ENCODE measurements around the gene TCF19. TPM values are rescaled to one million over a fixed set of nuclear protein-coding genes. Genes with fewer than 3 reads are reported as not detected.

Gene TCF19
- total and polyA plus RNA-seq, 10 of the 15 experiments (the other 5 are each of a cell fraction or from before 2014, with no cell fraction given), result 7.7 to 103 (median 53.3) TPM

DNA sequence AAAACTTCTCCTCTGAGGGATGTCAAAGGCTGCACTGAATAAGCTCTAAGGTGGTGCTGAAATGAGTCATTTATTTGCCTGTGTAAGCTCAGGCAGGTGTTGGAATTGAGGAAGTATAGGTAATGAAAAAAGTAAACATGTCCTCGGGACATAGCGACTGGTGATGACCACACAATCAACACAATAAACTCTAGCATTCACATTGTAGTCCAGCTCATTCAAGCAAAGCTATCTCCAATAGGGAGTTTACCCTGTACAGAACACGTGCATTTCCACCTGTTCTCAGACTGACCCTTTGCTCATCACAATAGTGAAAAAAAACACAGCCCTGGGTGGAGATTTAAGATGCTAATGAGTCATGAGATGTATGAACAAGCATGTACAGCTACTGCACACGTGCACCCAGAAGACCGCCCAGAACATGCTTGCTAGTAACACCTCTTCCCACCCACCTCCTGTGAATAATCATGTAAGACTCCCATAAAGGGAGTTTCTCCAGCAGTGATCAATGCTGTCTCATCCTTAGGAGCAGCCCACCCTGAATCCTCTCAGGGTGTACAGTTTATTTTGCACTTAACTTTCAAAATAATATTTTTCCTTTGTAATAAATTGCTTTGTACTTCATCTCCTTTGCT, 45.1 kb downstream of the TCF19 start (continued):
- TF ChIP-seq, protein P1, sequence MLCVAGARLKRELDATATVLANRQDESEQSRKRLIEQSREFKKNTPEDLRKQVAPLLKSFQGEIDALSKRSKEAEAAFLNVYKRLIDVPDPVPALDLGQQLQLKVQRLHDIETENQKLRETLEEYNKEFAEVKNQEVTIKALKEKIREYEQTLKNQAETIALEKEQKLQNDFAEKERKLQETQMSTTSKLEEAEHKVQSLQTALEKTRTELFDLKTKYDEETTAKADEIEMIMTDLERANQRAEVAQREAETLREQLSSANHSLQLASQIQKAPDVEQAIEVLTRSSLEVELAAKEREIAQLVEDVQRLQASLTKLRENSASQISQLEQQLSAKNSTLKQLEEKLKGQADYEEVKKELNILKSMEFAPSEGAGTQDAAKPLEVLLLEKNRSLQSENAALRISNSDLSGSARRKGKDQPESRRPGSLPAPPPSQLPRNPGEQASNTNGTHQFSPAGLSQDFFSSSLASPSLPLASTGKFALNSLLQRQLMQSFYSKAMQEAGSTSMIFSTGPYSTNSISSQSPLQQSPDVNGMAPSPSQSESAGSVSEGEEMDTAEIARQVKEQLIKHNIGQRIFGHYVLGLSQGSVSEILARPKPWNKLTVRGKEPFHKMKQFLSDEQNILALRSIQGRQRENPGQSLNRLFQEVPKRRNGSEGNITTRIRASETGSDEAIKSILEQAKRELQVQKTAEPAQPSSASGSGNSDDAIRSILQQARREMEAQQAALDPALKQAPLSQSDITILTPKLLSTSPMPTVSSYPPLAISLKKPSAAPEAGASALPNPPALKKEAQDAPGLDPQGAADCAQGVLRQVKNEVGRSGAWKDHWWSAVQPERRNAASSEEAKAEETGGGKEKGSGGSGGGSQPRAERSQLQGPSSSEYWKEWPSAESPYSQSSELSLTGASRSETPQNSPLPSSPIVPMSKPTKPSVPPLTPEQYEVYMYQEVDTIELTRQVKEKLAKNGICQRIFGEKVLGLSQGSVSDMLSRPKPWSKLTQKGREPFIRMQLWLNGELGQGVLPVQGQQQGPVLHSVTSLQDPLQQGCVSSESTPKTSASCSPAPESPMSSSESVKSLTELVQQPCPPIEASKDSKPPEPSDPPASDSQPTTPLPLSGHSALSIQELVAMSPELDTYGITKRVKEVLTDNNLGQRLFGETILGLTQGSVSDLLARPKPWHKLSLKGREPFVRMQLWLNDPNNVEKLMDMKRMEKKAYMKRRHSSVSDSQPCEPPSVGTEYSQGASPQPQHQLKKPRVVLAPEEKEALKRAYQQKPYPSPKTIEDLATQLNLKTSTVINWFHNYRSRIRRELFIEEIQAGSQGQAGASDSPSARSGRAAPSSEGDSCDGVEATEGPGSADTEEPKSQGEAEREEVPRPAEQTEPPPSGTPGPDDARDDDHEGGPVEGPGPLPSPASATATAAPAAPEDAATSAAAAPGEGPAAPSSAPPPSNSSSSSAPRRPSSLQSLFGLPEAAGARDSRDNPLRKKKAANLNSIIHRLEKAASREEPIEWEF (IDR thresholded peaks at IDR 0.05; ENCODE audit: insufficient replicate concordance, low read depth, low read length), result peak; percentile 52
- 0 out of 2 replicates have a peak, but pooled peaks have one; percentile 8 for TF ChIP-seq GABPA (IDR thresholded peaks at IDR 0.05; ENCODE audit: low read depth)
- peak; percentile 92 for TF ChIP-seq FOXK2 (IDR thresholded peaks at IDR 0.05)
- TF ChIP-seq SREBF2 (IDR thresholded peaks at IDR 0.05; ENCODE audit: low read length), result no peak
- TF ChIP-seq E2F4 (IDR thresholded peaks at IDR 0.05; ENCODE audit: low read depth, low read length), result no peak
- TF ChIP-seq MYC (IDR thresholded peaks at IDR 0.05; ENCODE audit: insufficient read depth, insufficient read length, insufficient replicate concordance, low read length, severe bottlenecking), result no peak
- peak; percentile 56 for TF ChIP-seq KLF5 (IDR thresholded peaks at IDR 0.05; ENCODE audit: partially characterized antibody)
- no peak for TF ChIP-seq BRCA1 (IDR thresholded peaks at IDR 0.05; ENCODE audit: low read depth, low read length)
- TF ChIP-seq NFYA (IDR thresholded peaks at IDR 0.05; ENCODE audit: borderline replicate concordance, low read depth, low read length), result no peak
- peak; percentile 95 for TF ChIP-seq MXI1 (IDR thresholded peaks at IDR 0.05; ENCODE audit: low read depth, low read length)
- TF ChIP-seq NBN (IDR thresholded peaks at IDR 0.05), result peak; percentile 9; the same call in 1 of the 2 replicates
- no peak for TF ChIP-seq HSF1 (IDR thresholded peaks at IDR 0.05; ENCODE audit: low read depth, low read length)
- TF ChIP-seq, protein P2, sequence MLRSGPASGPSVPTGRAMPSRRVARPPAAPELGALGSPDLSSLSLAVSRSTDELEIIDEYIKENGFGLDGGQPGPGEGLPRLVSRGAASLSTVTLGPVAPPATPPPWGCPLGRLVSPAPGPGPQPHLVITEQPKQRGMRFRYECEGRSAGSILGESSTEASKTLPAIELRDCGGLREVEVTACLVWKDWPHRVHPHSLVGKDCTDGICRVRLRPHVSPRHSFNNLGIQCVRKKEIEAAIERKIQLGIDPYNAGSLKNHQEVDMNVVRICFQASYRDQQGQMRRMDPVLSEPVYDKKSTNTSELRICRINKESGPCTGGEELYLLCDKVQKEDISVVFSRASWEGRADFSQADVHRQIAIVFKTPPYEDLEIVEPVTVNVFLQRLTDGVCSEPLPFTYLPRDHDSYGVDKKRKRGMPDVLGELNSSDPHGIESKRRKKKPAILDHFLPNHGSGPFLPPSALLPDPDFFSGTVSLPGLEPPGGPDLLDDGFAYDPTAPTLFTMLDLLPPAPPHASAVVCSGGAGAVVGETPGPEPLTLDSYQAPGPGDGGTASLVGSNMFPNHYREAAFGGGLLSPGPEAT (IDR thresholded peaks at IDR 0.05; ENCODE audit: low read depth), result peak; percentile 74; the same call in 1 of the 2 replicates
- TF ChIP-seq SKIL (IDR thresholded peaks at IDR 0.05; ENCODE audit: low read depth, poor library complexity, severe bottlenecking), result peak; percentile 59
- no peak for TF ChIP-seq STAT1 (conservative IDR thresholded peaks at IDR 0.05)
- TF ChIP-seq, protein P3, sequence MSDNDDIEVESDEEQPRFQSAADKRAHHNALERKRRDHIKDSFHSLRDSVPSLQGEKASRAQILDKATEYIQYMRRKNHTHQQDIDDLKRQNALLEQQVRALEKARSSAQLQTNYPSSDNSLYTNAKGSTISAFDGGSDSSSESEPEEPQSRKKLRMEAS (IDR thresholded peaks at IDR 0.05; ENCODE audit: low read depth, low read length), result peak; percentile 68
- TF ChIP-seq EGR1 (IDR thresholded peaks at IDR 0.05; ENCODE audit: borderline replicate concordance in 1 of 2, low read depth in 2 of 2, low read length in 2 of 2), result no peak

All from GM12878 (cell line).